Tongue (tissue), 2 donors: ENCODE results near the gene MCF2L. TPM values are rescaled to one million over a fixed set of nuclear protein-coding genes. Genes with fewer than 3 reads are reported as not detected.

Source experiments
- DNase-seq: peaks from one replicate; pipeline ENCODE4 v3.0.0-alpha.2; 2015
- total RNA-seq: library from RNA; depleted of rRNA; stranded (reverse); fragments of >200 nt; gene quantifications from one replicate; pipeline ENCODE4 v1.2.3, GENCODE V29; 2014

MCF2L gene
- total RNA-seq, 1 donor from 2014 or later, result 60.7 TPM

DNA sequence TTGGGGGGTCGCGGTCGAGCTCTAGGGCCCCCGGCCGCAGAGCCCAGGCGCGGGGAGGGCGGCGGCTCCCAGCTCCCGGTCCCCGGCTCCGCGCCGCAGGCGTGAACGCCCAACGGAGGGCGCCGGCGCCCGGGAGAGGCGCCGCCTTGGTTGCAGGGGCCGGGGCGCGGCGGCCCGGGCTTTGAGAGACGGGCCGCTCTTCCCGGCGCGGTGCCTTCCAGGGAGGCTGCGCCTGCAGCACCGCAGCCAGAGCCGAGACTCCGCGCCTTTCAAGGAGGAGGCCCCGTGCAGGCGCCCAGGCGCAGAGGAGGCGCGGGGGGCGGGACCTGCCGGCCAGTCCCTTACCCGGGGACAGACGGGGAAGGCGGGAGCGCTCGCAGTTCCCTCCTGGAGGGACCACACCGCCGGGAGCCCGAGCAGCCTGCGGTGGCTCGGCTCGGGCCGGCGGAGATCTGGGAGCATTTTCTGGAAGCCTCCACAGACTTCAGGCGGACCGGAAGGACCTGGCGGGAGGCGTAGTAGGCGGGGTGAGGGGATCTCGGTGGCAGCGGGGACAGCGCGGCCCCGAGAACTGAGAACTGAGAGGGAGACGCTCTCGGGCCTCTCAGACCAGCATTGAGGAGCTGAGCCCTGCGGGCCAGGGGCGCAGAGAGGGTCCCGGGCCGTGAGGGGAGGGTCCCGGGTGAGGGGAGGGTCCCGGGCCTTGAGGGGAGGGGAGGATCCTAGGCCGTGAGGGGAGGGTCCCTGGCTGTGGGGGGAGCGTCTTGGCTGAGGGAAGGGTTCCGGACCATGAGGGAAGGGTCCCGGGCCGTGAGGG lies 25.5 kb upstream of the MCF2L start:
- peak; percentile 76 for DNase-seq

DNA sequence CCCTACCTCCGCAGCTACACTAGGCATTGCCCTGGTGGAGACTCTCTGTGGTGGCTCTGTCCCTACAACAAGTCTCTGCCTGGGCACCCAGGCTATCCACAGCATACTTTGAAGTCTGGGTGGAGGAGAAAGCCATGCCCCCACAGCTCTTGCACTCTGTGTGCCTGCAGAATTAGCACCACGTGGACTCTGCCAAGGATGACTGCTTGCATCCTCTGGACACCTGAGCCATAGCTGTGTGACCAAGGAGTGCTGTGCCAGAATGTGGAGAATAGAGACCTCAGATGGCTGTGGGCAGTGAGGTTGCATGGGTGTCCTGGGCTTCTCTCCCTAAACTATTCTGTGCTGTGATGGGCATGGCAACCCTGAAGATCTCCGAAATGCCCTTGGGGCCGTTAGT lies 21.2 kb upstream of the MCF2L start:
- DNase-seq, result no peak

DNA sequence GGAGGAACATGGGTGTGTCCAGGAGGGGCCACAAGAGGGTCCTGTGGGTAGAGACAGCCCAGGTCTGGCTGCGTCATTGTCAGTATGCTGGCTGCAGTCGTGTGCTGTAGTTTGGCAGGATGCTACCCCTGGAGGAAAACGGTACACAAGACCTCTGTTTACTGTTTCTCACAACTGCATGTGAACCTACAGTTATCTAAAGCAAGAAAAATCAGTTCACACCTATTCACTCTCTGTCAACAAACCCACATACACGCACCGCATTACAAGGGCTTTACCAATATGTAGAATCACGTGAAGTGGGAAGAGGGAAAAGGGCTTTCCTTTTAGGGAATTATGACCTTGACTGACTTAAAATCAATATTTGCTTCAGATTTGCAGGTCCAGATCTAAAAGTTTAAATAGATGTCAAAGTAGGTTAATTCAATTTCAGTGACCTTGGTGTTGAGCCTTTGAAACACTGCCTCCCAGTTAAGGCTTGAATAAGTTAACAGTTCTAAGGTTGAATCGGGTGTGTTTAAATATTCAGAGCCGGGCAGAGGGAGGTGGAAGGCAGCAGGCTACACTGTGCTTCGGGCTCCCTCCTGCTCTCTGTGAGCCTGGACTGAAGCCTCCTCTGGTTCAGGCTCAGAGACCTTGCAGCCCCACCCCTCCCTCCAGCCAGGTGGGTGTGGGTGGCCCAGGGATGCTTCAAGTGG lies 17.2 kb upstream of the MCF2L start:
- DNase-seq, result no peak

DNA sequence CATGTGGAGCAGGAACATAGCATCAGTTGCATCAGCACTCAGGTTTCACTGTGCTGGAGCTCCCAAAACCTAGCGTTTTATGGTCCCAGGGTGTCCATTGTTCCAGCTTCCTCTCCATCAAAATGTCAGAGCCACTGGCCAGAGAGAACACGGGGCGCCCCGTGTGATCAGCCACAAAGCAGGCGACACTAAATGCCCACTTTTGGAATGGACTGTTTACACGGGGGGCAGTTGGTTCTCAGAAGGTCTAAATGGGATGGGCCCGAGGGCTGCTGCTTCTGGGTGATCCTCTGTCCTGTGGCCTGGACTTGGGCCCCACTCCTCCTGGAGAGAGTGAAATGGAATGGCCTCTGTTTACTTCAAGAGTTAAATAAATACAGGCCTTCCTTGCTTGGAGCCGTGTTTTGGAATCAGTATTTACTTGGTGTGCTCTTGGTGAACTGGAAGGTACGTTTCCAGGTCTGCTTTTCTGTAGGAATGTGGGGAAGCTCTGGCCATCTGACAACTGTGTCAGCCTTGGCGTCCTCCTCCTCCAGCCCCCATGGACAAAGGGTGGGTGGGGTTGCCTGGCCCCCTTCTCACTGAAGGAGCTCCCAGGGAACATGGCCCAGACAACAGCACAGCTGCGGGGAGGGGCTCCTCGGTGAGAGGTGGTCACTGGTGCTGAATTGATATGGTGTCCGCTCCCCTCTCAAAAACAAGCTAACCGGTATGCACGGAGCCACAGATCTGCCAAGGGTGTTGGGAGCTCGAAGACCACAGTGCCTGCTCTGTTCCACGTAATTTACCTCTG lies 16.1 kb upstream of the MCF2L start:
- DNase-seq, result peak; percentile 30

DNA sequence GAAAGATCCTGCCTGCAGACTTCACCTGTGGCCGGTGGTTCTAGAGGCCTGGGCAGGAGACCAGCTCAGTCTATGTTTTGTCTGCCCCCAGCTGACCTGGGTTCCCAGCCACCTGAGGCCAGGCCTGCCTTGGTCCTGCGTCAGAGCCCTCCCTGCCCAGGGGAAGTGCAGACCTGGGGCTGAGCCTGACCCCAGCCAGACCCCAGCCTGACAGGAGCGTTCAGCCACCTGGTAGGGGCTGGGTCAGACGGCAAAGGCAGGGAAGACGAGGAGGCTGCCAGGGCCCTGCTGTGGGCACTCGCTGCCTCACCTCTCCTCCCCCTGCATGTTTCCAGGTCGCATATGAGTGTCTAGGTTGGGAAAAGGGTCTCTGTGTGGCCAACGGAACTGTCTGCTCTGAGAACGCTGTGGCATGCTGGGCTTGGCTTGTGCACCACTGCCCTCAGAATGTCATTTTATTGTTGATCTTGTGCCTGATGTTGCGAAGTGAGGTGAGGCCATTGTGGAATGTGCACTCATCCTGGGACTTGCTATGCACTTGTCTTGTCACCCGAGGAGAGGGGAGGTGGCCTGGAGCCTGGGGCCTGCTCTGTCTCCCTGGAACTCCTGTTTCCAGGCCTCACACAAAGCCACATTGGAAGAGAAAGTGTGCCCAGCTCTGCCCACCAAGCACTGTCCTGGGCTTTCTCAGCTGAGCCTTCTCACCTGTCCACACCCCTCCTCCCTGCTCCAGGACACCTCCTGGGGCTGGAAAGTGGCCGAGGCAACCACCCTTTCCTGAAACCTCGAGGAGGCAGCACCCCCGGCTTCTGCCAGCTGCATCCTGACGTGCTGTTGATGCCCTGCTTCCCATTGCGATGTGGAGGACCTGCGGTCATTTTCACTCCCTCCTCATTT lies 15.2 kb upstream of the MCF2L start:
- DNase-seq, result no peak

DNA sequence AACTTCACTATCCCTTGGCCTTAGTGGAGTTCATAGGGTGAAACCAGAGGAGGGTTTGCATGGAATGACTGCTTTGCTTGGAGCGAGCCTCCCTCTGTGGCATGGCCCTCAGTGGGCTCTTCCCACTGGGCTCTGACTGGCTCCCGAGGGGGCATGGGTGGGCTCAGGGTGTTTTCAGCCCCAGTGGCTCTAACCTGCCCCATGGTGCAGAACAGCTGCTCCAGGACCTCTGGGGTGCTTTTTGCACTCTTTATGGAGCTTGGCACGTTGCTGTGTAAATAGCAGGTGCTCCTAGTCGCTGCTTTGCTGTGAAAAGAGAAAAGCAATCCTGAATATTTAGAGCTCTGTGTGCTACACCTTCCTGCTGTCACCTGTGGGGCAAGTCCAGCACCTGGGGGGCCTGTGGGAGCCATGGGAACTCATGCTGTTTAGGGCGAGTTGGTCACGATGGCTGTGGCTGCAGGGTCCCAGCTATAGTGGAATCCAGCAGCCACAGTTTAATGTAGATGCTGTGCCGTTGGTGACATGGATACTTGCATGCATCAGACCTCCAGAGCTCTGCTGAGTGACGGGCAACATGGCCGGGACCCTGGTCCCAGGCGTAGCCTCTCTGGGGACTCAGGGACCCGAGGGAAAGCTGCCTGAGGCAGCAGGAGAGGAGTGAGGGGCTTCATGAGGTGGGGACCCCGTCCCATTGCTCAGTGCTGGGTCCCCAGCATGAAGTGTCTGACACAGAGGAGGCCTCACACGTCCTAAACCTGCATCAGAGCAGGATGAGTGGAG lies 14.3 kb upstream of the MCF2L start:
- no peak for DNase-seq

DNA sequence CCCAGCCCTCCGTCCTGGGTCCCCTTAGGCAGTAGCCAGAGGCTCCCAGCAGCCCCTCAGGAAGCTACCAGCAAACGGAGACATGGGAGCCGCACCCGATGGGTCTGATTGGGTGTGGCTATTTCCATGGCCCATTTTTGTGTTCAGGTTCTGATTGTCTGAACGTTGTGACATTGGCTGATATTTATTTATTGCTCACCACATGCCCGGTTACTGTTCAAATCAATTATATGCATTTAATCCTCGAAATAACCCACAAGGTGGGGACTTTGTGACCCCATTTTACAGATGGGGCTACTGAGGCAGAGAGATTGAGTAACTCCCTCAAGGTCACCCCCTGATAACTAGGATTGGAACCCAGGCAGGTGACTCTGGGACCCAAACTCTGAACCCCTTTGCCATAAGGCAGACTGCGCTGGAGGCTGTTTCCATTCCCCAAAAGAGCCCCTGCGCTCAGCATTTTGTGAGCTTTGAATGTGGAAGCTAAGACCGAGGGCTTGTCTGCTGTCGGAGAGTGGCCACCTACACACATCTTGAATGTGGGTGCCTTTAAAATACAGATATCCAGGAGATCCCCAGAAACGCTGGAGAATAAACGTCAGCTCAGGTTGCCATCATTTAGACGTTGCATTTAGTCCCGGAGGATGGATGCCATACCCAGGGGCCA lies 13.6 kb upstream of the MCF2L start:
- DNase-seq, result no peak

DNA sequence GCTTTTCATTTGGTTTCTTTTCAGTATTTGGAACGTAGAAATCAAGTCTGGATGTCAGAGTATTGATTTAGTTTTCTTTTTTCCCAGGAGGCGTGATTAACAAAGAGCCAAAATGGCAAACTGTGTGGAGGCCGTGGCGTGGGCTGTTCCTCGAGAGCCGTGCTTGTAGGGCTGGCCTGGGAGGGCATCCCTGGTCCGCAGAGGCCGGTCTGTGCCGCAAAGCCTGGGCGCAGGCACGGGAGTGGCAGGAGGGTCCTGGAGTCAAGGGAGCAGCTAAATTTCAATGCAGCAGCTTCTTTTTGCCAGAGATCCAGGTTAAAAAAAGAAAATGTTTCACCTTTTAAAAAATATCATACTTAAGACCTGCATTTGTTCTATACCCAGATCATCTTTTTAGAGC lies 13.1 kb upstream of the MCF2L start:
- no peak for DNase-seq

DNA sequence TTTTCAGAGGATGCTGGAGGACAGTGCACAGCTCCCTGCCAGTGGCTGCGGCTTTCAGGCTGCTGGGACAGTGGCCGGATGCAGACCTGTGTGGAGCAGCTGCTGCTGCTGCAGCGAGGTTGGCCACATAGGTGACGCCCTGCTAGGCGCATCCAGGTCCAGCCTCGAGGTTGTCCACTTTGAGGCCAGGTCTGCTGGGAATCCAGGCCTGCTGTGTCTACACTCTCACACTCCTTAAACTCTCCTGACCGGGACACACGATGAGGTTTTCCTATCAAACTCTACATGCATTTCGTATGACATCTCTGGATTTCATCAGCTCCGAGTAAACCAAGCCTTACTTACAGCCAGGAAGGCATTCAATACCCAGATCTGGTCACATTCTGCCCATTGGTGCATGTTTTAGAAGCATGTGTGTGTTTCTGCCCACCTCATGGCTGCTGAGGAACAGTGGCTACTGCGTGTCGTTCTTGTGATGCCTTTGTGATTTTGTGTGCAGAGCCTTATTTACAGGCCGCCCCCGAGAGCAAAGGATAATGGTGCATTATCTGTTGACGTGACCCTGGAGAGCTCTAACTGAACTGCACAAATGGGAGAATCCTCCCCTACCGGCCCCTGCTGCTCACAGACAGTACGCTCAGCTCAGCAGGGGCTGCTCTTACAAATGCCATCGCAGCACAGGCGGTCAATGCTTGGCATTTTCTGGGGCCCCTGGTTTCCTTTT lies 12.3 kb upstream of the MCF2L start:
- DNase-seq, result peak; percentile 80

DNA sequence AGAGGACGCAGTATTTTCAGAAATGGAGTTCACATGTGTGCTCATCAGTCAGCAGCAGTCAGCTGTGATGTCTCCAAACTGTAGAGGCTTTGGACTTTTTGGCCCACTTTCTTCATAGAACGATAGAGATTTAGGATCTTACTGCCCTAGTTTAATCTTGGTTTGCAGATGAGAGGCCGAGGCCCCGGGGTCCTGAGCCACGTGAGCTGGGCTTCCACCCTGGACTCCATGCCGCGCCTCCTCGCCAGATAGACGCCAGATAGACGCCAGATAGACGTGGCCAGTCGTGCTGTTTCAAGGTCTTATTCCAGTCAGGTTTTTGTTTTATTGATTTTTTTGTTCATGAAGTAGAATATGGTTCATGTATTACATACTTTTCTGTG lies 11.7 kb upstream of the MCF2L start:
- DNase-seq, result no peak

DNA sequence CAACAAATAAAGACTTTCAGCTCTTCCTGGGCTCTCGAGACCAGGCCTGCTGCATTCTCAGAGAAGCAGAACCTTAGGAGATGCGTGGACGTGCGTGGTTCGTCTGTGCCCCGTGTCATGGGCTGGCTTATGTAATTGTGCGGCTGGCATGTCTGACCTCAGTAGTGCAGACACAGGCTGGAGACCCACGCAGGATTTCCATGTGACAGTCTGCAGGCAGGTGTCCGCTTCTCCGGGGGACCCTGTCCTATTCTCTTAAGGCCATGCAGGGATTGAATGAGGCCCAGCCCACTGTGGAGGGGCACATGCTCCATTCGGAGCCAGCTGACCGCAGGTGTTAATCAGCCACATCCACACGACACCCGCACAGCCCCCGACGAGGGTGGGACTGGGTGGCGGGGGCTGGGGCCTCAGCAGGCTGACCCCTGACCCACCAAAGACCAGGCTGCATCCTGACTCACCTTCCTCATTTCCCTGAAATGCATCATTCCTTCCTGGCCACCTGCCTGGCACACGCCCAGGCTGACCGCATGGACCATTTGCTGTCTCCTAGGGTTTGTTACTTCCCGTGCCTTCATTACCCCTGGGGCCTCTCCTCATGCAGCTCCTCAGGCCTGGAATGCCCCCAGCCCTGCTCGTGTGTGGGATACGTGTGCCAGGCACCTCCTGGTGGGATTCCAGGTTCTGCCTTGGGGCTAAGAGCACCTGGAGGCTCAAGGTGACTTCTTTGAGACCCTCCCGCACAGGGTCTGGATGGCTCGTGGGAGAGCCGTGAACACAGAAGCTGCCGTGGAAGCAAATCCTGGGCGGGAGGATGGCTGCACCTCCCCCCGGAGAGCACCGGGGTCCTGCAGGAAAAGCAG lies 10.7 kb upstream of the MCF2L start:
- peak; percentile 24 for DNase-seq

DNA sequence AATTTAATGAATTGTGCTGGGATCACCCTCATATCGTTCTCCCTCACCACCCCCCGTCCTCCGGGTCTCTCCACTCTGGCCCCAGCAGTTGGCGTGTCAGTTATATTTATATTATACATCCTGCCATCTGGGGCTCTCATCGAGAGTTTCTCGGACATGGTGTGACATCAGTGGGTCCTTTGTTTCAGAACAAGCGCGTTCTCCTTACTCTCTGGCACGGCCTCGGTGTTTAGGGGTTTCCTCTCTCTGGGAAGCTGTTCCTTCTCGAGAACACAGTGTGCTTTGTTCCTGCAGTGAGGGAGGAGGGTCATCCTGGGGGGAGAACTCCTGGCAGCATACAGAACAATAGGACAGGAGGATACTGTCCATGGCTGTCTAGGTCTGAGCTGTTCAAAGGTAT lies 9.8 kb upstream of the MCF2L start:
- DNase-seq, result peak; percentile 92

DNA sequence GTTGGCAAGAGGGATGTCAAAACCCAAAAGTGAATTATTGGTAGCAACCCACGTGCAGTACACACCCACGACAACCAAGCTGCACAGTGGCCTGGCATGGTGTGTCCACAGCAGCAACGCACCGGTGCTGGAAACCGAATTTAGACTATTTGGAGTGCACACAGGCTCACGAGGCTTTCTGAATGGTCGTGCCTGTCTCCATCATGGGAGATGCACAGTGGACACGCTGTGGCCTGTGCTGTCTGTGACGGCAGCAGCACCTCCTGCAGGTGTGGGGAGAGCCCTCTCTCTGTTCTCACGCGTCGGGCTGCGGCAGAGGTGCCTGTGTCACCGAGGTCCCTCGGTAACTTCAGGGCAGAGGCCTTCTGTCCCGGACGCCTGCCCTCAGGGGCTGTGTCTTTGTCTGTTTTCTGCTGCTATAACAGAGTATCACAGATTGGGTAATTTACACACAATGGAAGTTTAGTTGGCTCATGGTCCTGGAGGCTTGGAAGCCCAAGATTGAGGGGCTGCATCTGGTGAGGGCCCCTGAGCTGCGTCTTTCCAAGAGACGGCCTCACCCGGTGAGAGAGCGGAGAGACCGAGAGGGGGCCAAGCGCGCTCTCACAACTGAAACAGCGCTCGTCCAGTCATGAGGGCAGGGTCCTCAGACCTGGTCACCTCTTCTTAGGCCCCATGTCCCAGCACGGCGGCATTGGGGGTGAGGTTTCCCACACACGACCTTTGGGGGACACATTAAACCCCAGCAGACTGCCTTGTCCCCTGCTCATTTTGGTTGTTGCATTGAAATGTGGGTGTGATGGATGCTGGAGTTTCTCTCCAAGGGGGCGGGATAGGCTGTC lies 9.1 kb upstream of the MCF2L start:
- DNase-seq, result no peak

DNA sequence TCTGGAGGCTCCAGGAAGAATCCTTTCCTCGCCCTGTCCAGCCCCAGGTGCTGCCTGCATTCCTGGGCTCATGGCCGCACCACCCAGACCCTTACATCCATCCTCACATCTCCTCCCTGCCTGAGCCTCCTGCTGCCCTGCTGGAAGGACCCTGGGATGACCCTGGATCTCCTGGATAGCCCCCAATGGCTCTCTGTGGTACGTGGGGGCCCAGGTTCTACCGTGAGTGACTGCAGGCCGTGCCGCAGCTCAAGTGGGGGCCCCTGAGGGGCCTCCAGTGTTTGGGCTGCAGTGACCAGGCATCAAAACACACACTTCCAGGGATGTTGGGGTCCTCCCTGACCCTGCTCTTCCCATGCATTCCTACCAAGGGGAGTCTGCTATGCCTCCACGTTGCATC lies 8.3 kb upstream of the MCF2L start:
- no peak for DNase-seq

DNA sequence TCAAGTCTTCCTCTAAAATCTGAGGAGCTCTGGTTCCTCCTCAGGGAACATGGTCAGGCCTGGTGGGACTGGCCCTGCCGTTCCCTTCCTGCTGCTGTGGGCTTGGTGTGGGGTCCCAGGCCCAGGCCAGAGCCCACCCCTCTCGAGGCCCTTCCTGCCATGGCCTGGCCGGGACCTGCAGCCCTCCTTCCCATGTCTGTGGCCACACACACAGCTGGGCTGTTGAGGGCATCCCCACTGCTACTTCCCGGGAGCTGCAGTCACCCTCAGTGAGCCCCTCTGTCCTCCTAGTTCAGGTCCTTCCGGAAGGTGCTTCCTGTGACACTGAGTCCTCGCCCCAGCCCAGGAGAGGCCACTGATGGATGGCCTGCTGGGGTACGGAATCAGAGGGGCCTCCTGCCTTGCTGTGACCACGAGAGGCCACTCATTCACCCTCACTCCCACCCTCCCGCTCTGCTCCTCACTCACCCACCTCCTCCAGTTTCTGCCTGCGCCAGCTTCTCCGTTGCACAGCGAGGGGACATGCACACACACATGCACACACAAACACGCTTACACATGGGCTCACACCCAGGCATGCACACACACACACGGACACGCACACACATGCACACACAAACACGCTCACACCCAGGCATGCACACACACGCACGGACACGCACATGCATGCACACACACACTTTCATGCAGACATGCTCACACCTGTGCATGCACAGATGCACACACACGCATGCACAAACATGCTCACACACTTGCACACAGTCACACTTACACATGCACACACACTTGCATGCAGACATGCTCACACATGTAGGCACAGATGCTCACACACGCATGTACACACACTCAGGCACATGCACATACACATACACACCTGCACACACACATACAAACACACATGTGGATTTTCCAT lies 7.3 kb upstream of the MCF2L start:
- no peak for DNase-seq

DNA sequence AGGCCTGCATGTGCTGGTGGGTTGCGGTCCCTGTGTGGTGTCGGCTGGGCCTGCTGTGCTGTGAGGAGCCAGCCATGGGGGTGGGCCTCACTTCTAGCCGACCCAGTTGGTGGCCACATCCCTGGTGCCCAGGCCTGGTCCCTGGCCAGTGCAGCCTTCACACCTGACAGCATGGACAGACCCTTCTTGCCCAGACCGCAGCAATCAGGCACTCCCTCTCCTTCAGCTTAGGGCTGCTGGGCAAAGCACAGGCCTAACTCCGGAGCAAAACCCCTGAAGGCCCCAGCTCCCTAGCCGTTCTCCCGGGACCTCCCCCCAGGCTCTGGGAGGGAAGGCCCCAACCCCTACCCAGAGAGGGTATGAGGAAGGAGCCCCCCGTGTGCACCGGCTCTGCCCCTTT lies 6.6 kb upstream of the MCF2L start:
- no peak for DNase-seq
